ENCODE results near the gene GSTM2.

GSTM2 gene

GRCh38 chr1:109625601-109626560 is 42.0 kb upstream of the GSTM2 start:
- H3K4me3 ChIP-seq (ENCODE audit: low read depth, low read length): no peak overlapping the region
- DNase-seq (ENCODE audit: low read depth): no peak
- TF ChIP-seq CTCF (IDR thresholded peaks at IDR 0.05; ENCODE audit: insufficient read depth, low read depth, low read length, missing control alignments): no peak

- H3K4me3 ChIP-seq (ENCODE audit: low read depth, low read length): no peak overlapping the region
- TF ChIP-seq CTCF (IDR thresholded peaks at IDR 0.05; ENCODE audit: insufficient read depth, low read depth, low read length, missing control alignments): no peak
- DNase-seq (ENCODE audit: low read depth): no peak
Observed at GRCh38 chr1:109626682-109627408, 41.0 kb upstream of the GSTM2 start.

DNA sequence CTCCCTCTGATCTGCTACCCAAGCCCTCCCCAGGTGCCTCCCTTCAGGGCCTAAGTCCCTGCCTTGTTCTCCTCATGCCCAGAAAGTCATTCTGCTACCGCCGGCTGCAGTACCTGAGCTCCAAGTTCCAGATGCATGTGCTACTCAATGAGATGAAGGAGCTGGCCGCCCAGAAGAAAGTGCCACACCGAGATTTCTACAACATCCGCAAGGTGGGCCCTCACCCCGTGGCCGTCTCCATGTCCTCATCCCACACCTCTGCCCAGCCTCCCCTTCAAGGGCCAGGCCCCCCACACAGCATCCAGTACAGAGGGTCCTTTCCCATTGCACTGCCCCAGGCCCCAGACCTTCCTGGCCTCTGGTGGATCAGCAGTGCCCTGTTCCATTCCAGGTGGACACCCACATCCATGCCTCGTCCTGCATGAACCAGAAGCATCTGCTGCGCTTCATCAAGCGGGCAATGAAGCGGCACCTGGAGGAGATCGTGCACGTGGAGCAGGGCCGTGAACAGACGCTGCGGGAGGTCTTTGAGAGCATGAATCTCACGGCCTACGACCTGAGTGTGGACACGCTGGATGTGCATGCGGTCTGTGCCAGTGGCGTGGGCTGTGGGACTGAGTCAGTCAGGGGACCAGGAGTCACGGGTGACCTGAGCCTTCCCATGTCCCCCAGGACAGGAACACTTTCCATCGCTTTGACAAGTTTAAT is 40.0 kb upstream of the GSTM2 start:
- DNase-seq (ENCODE audit: low read depth): no peak
- TF ChIP-seq CTCF (IDR thresholded peaks at IDR 0.05; ENCODE audit: insufficient read depth, low read depth, low read length, missing control alignments): no peak
- no peak overlapping the region for H3K4me3 ChIP-seq (ENCODE audit: low read depth, low read length)

DNA sequence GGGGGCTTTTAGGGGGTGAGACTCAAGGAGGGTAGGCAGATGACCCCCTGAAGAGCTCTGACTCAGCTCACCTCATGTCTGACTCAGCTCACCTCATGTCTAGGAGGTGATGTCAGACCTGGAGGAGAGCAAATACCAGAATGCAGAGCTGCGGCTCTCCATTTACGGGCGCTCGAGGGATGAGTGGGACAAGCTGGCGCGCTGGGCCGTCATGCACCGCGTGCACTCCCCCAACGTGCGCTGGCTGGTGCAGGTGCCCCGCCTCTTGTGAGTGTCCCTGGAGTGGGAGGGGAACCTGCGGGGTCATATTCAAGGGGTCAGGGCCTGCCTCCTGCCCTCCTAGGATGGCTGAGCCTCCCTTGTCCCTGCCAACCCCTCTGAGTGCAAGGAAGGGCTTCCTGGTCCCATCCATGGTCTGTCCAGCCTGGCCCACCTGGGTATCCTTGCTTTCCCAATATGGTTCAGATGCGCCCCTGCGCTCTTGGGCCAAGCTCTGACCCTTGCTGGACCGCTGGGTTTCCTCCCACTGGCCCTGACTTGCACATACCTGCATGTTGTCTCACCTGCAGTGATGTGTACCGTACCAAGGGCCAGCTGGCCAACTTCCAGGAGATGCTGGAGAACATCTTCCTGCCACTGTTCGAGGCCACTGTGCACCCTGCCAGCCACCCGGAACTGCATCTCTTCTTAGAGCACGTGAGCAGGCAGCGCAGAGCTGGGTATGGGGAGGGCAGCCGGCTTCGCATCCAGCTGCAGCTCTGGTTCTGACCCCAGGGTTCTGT is 39.1 kb upstream of the GSTM2 start:
- no peak for DNase-seq (ENCODE audit: low read depth)
- H3K4me3 ChIP-seq (ENCODE audit: low read depth, low read length): no peak overlapping the region
- TF ChIP-seq CTCF (IDR thresholded peaks at IDR 0.05; ENCODE audit: insufficient read depth, low read depth, low read length, missing control alignments): no peak

DNA sequence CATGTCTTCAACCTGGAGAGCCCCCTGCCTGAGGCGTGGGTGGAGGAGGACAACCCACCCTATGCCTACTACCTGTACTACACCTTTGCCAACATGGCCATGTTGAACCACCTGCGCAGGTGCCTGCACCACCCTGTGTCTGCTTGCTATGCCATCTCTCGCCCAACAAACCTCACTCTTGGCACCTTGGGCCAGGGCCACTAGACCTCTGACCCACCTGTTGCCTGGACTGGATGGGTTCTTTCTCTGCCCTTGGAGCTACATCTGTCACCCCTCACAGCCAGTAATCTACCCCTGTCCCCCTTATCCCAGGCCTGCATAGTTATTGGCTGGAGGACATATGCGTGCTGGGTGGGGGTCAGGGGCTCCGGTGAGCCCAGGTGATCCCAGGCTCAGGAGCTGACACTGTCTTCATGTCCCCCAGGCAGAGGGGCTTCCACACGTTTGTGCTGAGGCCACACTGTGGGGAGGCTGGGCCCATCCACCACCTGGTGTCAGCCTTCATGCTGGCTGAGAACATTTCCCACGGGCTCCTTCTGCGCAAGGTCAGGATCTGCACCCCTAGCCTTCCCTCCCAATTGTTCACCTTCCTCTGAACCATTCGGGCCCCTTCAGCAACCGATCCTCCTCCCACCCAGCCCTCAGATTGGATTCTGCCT is 38.4 kb upstream of the GSTM2 start:
- H3K4me3 ChIP-seq (ENCODE audit: low read depth, low read length): no peak overlapping the region
- no peak for TF ChIP-seq CTCF (IDR thresholded peaks at IDR 0.05; ENCODE audit: insufficient read depth, low read depth, low read length, missing control alignments)
- no peak for DNase-seq (ENCODE audit: low read depth)
